Measurements from ENCODE around the gene RNASE9. TPM values are rescaled to one million over a fixed set of nuclear protein-coding genes. Genes with fewer than 3 reads are reported as not detected.

The RNASE9 gene
- total and polyA plus RNA-seq, 9 of the 15 experiments (the other 6 are each of a cell fraction or from before 2014, with no cell fraction given): not detected

DNA sequence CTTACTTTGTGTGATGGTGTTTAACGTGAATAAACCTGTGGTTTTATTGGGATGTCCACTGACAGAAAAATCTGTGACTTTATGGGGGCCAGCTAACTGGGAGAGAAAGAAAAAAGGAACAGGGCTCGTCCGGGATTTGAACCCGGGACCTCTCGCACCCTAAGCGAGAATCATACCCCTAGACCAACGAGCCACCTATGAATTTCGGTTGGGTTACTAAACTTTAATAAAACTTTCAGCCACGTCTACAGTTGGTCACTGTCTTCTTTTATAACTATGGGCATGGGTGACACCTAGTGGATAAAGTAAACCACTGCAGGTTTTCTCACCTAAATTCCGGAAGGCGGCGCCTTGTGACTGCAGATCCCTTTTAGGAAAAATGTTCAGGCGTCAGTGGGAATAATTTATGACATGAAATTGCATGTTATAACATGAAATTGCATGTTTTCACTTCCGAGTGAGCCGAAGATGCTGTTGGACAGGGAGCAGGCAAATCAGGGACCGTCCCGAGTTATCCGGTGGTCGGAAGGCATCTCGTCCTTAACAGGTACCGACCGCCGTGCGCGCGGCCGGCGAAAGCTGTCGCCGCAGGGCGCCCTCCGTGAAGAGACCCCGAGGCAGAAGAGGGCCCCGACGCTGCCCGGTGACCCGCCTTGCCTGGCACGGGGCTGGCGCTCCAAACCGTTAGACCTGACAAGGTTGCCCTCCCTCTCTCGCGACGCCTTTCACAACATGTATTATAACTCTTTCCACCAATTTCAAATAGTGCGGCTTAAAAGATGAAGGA, 48.6 kb upstream of the RNASE9 start (continued):
- TF ChIP-seq KLF16 (IDR thresholded peaks at IDR 0.05) (0 out of 2 replicates have a peak, but pooled peaks have one; percentile 28), STAG1 (CRISPR knock-in tag; IDR thresholded peaks at IDR 0.05; ENCODE audit: borderline replicate concordance) (peak; percentile 89), GTF3C2 (IDR thresholded peaks at IDR 0.05; ENCODE audit: borderline replicate concordance, extremely low read depth, insufficient read length) (no peak), NONO (IDR thresholded peaks at IDR 0.05; ENCODE audit: low read depth in 2 of 2, low read length in 1 of 2) (no peak), CTCFL (IDR thresholded peaks at IDR 0.05; ENCODE audit: borderline replicate concordance, insufficient read depth, low read depth, low read length, poor library complexity, severe bottlenecking) (peak; percentile 58), SNRNP70 (optimal IDR thresholded peaks at IDR 0.05; ENCODE audit: low read depth, low read length) (no peak), ZNF76 (CRISPR knock-in tag; IDR thresholded peaks at IDR 0.05; ENCODE audit: borderline replicate concordance) (no peak), DEAF1 (CRISPR knock-in tag; IDR thresholded peaks at IDR 0.05) (peak; percentile 96), NFE2 (IDR thresholded peaks at IDR 0.05; ENCODE audit: low read depth) (no peak), ZBTB8A (IDR thresholded peaks at IDR 0.05; ENCODE audit: partially characterized antibody) (peak; percentile 68), TBL1XR1 (IDR thresholded peaks at IDR 0.05; ENCODE audit: low read length in 2 of 2) (peak; percentile 46 to 77; a peak in 2 of 4 replicates), CXXC5 (CRISPR knock-in tag; IDR thresholded peaks at IDR 0.05) (0 out of 2 replicates have a peak, but pooled peaks have one; percentile 29), MCM3 (IDR thresholded peaks at IDR 0.05) (no peak)
- TF ChIP-seq, protein P1, sequence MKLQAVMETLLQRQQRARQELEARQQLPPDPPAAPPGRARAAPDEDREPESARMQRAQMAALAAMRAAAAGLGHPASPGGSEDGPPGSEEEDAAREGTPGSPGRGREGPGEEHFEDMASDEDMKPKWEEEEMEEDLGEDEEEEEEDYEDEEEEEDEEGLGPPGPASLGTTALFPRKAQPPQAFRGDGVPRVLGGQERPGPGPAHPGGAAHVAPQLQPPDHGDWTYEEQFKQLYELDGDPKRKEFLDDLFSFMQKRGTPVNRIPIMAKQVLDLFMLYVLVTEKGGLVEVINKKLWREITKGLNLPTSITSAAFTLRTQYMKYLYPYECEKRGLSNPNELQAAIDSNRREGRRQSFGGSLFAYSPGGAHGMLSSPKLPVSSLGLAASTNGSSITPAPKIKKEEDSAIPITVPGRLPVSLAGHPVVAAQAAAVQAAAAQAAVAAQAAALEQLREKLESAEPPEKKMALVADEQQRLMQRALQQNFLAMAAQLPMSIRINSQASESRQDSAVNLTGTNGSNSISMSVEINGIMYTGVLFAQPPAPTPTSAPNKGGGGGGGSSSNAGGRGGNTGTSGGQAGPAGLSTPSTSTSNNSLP (IDR thresholded peaks at IDR 0.05; ENCODE audit: borderline replicate concordance, low read depth, low read length): peak; percentile 59; the same call in 1 of the 2 replicates
- TF ChIP-seq, protein P2, sequence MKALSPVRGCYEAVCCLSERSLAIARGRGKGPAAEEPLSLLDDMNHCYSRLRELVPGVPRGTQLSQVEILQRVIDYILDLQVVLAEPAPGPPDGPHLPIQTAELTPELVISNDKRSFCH (CRISPR knock-in tag; IDR thresholded peaks at IDR 0.05): no peak
- TF ChIP-seq, protein P2 (tag; IDR thresholded peaks at IDR 0.05): peak; percentile 17; the same call in 1 of the 2 replicates
